Measurements from ENCODE around the gene KRT79.

Gene KRT79

DNA sequence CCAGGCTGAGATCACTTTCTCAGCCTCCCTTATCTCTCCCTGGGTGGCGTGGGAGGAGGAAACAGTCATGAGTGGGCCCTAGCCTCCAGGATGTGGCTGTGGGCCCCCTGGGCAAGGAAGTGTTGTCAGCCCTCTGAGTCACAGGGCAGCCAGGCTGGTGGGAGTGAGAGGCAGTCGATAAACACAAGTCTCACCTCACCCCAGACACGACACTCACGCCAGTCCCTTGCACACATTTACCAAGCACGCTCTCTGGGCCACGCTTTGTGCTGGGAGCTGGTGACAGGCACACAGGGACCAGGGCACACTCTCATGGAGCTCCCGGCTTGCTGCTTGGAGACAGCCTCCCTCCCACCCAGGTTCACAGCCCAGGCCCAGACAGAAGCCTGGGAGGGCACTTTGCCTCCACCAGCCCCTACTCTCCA is 1.9 kb upstream of the KRT79 start:
- no peak for DNase-seq

GRCh38 chr12:52835271-52836041 is 1.3 kb upstream of the KRT79 start:
- no peak for DNase-seq

DNA sequence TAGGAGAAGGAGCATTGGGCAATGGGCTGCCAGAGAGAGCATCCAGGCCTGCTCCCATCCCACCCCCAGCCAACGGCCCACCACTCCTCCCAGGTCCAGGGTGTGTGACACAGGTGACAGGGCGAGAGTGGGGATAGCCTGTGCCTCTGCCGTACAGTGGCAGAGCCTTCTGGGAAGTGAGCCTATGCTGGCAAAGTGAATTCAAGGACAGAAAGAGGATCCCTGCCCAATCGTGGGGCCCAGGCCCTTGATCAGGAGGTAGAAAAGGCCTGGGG is 553 bp upstream of the KRT79 start:
- DNase-seq, result no peak

DNA sequence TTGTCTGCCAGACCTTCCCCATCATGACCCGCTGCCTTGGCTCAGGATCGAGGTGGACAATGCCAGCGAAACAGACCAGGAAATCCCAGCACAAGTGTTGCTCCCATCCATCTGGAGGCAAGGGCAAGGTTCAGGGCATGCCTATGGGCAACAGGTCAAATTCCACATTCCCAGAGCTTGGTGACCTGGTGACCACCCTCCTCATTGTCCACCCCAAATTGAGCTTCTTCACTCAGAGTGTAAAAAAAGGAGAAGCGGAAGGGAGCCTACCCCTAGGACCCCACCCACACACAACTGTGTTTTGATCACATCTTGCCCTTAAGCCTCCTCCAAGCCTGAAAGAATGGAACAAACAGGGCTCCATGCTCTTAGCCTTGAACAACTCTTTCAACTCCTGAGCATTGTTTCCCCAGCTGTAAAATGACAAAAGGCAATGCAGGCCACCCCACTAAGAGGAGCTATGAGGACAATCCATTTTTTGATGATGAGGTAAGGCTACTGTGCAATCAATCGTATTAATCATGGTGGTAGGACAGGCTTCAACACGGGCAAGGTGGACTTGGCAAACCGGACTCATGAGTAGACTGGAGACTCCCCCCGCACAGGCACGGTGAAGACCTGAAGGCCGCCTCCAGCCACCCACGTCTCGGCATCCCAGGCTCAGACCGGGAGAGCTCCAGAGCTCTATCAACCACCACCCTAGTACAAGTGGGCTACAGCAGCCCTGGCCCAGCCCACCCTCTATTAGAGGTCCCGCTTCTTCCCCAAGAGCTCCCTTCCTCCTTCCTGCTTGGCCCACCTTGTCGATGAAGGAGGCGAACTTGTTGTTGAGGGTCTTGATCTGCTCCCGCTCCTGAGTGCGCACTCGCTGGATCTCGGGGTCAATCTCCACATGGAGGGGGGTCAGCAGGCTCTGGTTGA is 866 bp downstream of the KRT79 start:
- DNase-seq, result no peak

GRCh38 chr12:52832451-52832850 is 1.7 kb downstream of the KRT79 start:
- no peak for DNase-seq

GRCh38 chr12:52831251-52831650 is 2.9 kb downstream of the KRT79 start:
- DNase-seq, result no peak

- DNase-seq, result no peak
These were observed 3.9 kb downstream of the KRT79 start for GRCh38 chr12:52829986-52830770.

GRCh38 chr12:52828591-52829021 is 5.5 kb downstream of the KRT79 start:
- no peak for DNase-seq

GRCh38 chr12:52828156-52828555 is 6.0 kb downstream of the KRT79 start:
- no peak for DNase-seq

DNA sequence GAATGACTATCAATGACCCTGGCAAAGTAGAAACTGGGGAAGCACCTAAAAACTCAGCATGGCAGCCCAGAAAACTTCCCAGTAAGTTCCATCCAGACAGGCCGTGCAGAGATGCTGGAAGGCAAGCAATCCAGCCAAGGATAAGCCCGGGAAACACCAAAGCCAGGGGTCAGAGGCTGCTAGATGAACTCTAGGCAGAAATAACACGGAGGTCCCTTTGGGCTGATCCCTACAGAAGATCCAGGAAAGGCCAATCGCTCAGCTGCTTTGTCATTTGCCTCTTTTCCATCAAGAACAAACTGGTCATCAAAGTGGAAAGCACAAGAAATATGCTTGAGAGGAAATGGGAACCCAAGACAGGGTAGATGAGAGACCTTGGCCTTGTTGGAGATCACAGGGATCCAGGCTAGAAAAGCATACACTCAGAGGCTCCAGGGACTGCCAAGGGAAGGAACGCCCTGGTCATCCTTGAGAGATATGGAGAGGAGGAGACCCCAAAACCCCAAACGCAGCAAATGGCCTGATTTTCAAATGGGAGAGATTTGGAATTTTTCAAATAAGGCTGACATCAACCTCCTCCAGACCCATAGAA is 6.5 kb downstream of the KRT79 start:
- no peak for DNase-seq

DNA sequence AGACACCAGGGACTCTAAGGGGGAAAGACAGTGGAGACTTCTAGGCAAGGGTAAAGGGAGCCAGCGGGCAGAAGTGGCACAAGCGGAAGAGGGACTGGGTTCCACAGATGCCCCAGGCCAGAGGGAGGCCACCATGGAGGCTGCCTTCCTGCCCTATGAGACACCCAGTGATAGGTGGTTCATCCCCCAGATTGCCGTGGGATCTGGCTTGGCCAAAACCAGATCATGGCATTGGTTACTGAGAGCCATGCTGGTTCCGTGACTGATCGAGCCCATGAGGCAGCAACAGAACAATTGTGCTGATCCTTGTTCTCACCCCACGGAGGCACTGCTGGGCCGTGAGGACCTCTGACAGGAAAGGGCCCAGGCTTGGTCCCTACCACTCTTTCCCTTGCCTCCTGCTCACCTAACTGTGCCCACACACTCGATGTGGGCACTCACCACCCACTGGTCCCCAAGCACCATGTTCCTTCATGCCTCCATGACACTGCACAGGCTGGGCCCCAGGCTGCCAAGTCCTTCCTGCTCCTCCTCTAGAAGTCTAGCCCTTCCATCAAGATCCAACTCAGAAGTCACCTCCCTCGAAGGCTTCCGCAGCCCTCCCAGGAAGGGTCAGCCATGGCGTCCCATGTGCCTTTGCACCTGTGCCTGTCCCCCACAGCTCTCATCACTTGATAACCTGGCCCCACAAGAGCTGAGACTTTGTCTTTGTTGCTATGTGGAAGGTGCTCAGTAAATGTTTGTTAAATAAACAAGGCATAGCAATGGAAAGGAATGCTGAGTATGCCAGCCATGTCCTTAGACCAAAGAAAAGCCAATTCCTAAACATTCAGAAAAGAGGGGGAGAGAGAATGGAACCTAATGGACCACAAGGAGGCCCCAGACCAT is 7.3 kb downstream of the KRT79 start:
- no peak for DNase-seq

DNA sequence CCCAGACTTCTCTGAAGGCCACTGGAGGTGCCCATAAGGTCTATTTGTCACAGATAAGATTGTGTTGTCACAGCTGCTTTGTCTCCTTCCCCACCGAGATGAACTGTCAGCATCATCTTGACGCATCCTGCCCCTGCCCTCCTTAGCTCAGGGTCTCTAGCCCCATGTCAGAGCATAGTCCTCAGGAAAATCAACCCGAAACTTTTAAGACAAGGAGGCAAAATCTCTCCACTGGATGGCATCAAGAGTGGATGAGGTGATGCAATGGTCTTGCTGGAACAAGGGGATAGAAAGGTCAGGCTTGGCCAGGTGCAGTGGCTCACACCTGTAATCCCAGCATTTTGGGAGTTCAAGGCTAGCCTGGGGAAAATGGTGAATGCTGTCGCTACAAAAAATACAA is 8.2 kb downstream of the KRT79 start:
- no peak for DNase-seq

GRCh38 chr12:52824741-52825410 is 9.2 kb downstream of the KRT79 start:
- no peak for DNase-seq

GRCh38 chr12:52823761-52824450 is 10.2 kb downstream of the KRT79 start:
- DNase-seq, result no peak

DNA sequence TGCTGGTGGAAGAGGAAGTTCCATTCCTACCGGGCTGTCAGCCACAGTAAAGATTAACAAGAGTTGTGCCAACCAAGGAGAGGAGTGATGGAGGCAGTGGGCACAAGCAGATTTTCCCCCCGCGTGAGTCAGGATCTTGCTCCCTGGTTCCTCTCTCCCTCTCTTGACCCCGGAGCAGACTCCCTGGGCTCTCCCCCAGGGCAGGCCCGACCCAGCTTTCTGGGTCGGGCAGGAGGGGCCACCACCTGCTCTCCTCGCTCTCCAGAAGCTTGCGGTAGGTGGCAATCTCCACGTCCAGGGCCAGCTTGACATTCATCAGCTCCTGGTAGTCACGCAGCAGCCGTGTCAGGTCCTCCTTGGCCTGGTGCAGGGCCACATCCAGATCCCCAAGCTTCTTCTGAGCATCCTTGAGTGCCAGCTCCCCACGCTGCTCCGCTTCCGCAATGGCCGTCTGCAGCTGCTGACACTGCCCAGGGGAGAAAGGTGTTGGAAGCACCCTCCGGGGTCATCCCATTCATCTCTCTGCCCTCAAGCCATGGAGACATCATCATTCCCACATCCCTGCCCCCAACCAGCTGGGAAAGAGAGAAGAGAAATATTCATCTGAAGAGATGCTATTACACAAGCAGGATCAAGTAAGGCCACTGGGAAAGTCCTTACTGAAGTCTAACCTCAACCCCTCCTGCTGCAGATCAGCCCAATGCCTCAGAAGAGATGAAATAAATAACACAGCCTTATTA is 11.2 kb downstream of the KRT79 start:
- no peak for DNase-seq

GRCh38 chr12:52821826-52822660 is 12.1 kb downstream of the KRT79 start:
- DNase-seq, result no peak

- DNase-seq, result no peak
These were observed 12.9 kb downstream of the KRT79 start for GRCh38 chr12:52821071-52821730.
